HepG2 (cell line): Measurements from ENCODE around the gene OR1B1. TPM values are rescaled to one million over a fixed set of nuclear protein-coding genes. Genes with fewer than 3 reads are reported as not detected.

Source experiments
- ATAC-seq: fragments of 200-7000 bp; cut with Tn5 transposase; 3 replicates; pipeline ENCODE4 v1.9.1; 2020; ENCODE audit warnings: mild to moderate bottlenecking, moderate library complexity
- BruUV-seq: library from RNA; stranded (reverse); fragments of 400-500 nt; replicated peaks from 2 replicates; lab custom pipeline; 2021; lab: Mats Ljungman, UMichigan
- CTCF ChIA-PET: fragments of 300-600 bp; formaldehyde crosslinking; extraction: SDS; loops from one replicate; lab custom pipeline; 2021; ENCODE audit warnings: low total read pairs, inconsistent platforms, low intra/inter-chr PET ratio; lab: Yijun Ruan, JAX
- POLR2A ChIA-PET: fragments of 350-600 bp; sonication (Branson Sonifier 250); formaldehyde crosslinking; loops from one replicate; lab custom pipeline; 2020; ENCODE audit warnings: antibody characterized with exemption, inconsistent platforms; lab: Yijun Ruan, JAX
- DNase-seq: peaks from one replicate; pipeline ENCODE4 v3.0.0-alpha.2; 2015; ENCODE audit warnings: low spot score
- FAIRE-seq: peaks from 3 replicates; lab custom pipeline; 2011; peaks lifted over from hg19 to GRCh38; lab: Jason Lieb, UNC
- H2AFZ ChIP-seq: one replicate; pipeline ENCODE4 v1.6.1; 2011; ENCODE audit warnings: low read length, inconsistent platforms
- H3K27ac ChIP-seq: fragments of 300-600 bp; 3 replicates; pipeline ENCODE4 v1.8.0; 2011; ENCODE audit warnings: mixed run types, mild to moderate bottlenecking, mixed read lengths, low read length, inconsistent platforms; ENCODE audit not compliant: insufficient read depth; ENCODE audit errors: extremely low read length
- H3K27me3 ChIP-seq, 2 experiments: fragments of 200-600 bp in 1 of 2; 2 replicates in 1 of 2; 3 replicates in 1 of 2; pipeline versions ENCODE4 v1.6.0 to v1.8.0; 2011; ENCODE audit warnings: low read length in 2 of 2, mild to moderate bottlenecking in 2 of 2, moderate library complexity in 2 of 2, inconsistent platforms in 1 of 2; ENCODE audit not compliant: insufficient read depth in 2 of 2, control insufficient read depth in 1 of 2
- H3K36me3 ChIP-seq, 2 experiments: fragments of 200-600 bp in 1 of 2; replicated peaks in 1 of 2; 2 replicates in 1 of 2; 3 replicates in 1 of 2; pipeline versions ENCODE4 v1.5.1 to v1.8.0; 2011; ENCODE audit warnings: low read length in 2 of 2, inconsistent platforms in 1 of 2; ENCODE audit not compliant: insufficient read depth in 2 of 2, control insufficient read depth in 1 of 2
- H3K4me1 ChIP-seq: 2 replicates; pipeline ENCODE4 v1.5.1; 2012; ENCODE audit warnings: low read length, inconsistent platforms; ENCODE audit not compliant: insufficient read depth
- H3K4me2 ChIP-seq: 2 replicates; pipeline ENCODE4 v1.6.0; 2011; ENCODE audit warnings: low read depth, low read length, inconsistent platforms
- H3K4me3 ChIP-seq, 3 experiments: fragments of 200-600 bp in 1 of 3; sonication (generic), shearing (Covaris generic) in 1 of 3; replicated peaks in 1 of 3; 2 replicates each; pipeline ENCODE4 v1.5.1; 2011 to 2016; ENCODE audit warnings: low read length in 3 of 3, inconsistent platforms in 2 of 3, low read depth in 2 of 3, mild to moderate bottlenecking in 2 of 3, control low read depth in 1 of 3, mixed read lengths in 1 of 3; ENCODE audit not compliant: insufficient read depth in 1 of 3
- H3K79me2 ChIP-seq: one replicate; pipeline ENCODE4 v1.6.1; 2011; ENCODE audit warnings: low read length, inconsistent platforms; ENCODE audit not compliant: insufficient read depth
- H3K9ac ChIP-seq: 2 replicates; pipeline ENCODE4 v1.6.0; 2011; ENCODE audit warnings: mild to moderate bottlenecking, low read depth, low read length, inconsistent platforms; ENCODE audit not compliant: insufficient read depth
- H3K9me3 ChIP-seq: 2 replicates; pipeline ENCODE4 v1.5.1; 2012; ENCODE audit warnings: mild to moderate bottlenecking, low read length
- H4K20me1 ChIP-seq: 2 replicates; pipeline ENCODE4 v1.6.0; 2011; ENCODE audit warnings: inconsistent platforms, mild to moderate bottlenecking, low read length, moderate library complexity; ENCODE audit not compliant: insufficient read depth
- ARNT2 ChIP-seq: sonication (generic); formaldehyde crosslinking; IDR thresholded peaks from 2 replicates; pipeline ENCODE4 v1.8.0; 2022; ENCODE audit warnings: mild to moderate bottlenecking, low read depth, missing genetic modification reagents, moderate library complexity
- ELF4 ChIP-seq: sonication (generic); formaldehyde crosslinking; IDR thresholded peaks from 2 replicates; pipeline ENCODE4 v1.5.0; 2020; ENCODE audit warnings: missing genetic modification reagents, mild to moderate bottlenecking, moderate library complexity, borderline replicate concordance
- JUND ChIP-seq: sonication (generic); formaldehyde crosslinking; IDR thresholded peaks from 2 replicates; pipeline ENCODE4 v1.8.0; 2022; ENCODE audit warnings: mild to moderate bottlenecking, missing genetic modification reagents
- PCBP1 ChIP-seq: fragments of 200-400 bp; formaldehyde crosslinking; IDR thresholded peaks from 2 replicates; pipeline ENCODE4 v1.6.1; 2017; ENCODE audit warnings: mild to moderate bottlenecking, low read depth, low read length, borderline replicate concordance
- ZNF224 ChIP-seq: sonication (generic); formaldehyde crosslinking; IDR thresholded peaks from 2 replicates; pipeline ENCODE4 v1.5.0; 2020; ENCODE audit warnings: mild to moderate bottlenecking, missing genetic modification reagents
- ZNF230 ChIP-seq: sonication (generic); formaldehyde crosslinking; IDR thresholded peaks from 2 replicates; pipeline ENCODE4 v1.4.0; 2020; ENCODE audit warnings: mild to moderate bottlenecking, missing genetic modification reagents
- ZNF234 ChIP-seq: sonication (generic); formaldehyde crosslinking; conservative IDR thresholded peaks from 2 replicates; pipeline ENCODE4 v1.5.1; 2020; ENCODE audit warnings: mild to moderate bottlenecking, missing genetic modification reagents
- ZNF24 ChIP-seq: fragments of 450-650 bp; IDR thresholded peaks from 2 replicates; pipeline ENCODE4 v1.6.1; 2017; ENCODE audit warnings: antibody characterized with exemption, mild to moderate bottlenecking
- ZNF839 ChIP-seq: sonication (generic); formaldehyde crosslinking; IDR thresholded peaks from 2 replicates; pipeline ENCODE4 v1.4.0; 2020; ENCODE audit warnings: missing genetic modification reagents, mild to moderate bottlenecking, borderline replicate concordance
- WGBS: methylation state at CpG from one replicate; pipeline ENCODE4 v1.1.6; 2017; ENCODE audit warnings: low lambda C conversion rate; 5-methylcytosine and 5-hydroxymethylcytosine counted together
- in situ Hi-C: cut with HindIII; loops from 2 replicates; pipeline ENCODE4 v1.10.0; 2017; ENCODE audit warnings: low pct_unique_long_range_greater_than_20kb; ENCODE audit not compliant: extremely low pct_ligation_motif_present
- intact Hi-C: fragments of 100-400 bp; cut with micrococcal nuclease; formaldehyde crosslinking; loops from one replicate; pipeline ENCODE4 v1.10.0; 2022; ENCODE audit not compliant: unreplicated experiment
- polyA plus RNA-seq, 8 experiments: library from polyadenylated mRNA; depleted of rRNA in 3 of 8; stranded (reverse) in 7 of 8; unstranded in 1 of 8; fragments of >200 nt; fragmentation: Illumina TruSeq in 4 of 8; extraction: Trizol in 4 of 8; gene quantifications; 2 replicates each; pipeline versions ENCODE4 v1.2.1 to v1.2.3, GENCODE V29; 2011 to 2016; ENCODE audit warnings: low read depth in 4 of 8, missing spikeins in 1 of 8, mixed read lengths in 1 of 8; ENCODE audit not compliant: insufficient read depth in 1 of 8
- total RNA-seq, 5 experiments: library from RNA; depleted of rRNA; stranded (reverse); fragments of >200 nt; fragmentation: Illumina TruSeq; extraction: Trizol; gene quantifications; 2 replicates each; pipeline ENCODE4 v1.2.3, GENCODE V29; 2016; ENCODE audit warnings: low read depth in 1 of 5
- TF ChIP-seq, protein P1 (sequence below): sonication (generic); formaldehyde crosslinking; IDR thresholded peaks from 2 replicates; pipeline ENCODE4 v1.5.1; 2020; ENCODE audit warnings: mild to moderate bottlenecking, moderate library complexity, missing genetic modification reagents
- TF ChIP-seq, protein P2 (sequence below): IDR thresholded peaks from 2 replicates; pipeline ENCODE4 v1.6.1; 2016; ENCODE audit warnings: low read depth, borderline replicate concordance

Gene OR1B1
- total and polyA plus RNA-seq, 2 of the 13 experiments (the other 11 are each of a cell fraction or from before 2014, with no cell fraction given), result not detected

DNA sequence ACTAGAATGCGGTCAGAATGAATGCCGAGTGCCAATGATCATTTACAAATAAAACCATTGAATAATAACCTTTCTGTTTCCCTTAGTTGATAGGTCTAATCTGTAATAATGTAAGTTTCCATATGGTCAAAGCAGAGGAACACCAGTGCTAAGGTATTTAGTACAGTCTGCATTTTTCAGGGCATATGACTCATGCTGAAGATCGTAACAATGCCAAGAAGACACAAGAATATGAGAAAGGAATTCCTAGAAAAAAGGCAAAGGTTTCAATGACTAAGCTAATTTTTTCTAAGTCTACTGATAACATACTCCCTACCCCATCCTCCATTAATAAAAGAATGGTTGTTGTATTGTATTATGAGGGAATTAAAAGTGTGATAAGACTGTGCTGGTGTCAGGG, 77.1 kb downstream of the OR1B1 start:
- H2AFZ ChIP-seq, result no peak overlapping the region
- intact Hi-C loops (no loop called here), in situ Hi-C loops (no loop called here)
- no peak overlapping the region for H3K4me2 ChIP-seq
- no peaks in the 10 kb centered on the region for H4K20me1 ChIP-seq
- no peaks in the 10 kb centered on the region for H3K36me3 ChIP-seq
- H3K4me3 ChIP-seq, result no peak overlapping the region
- BruUV-seq, result no TSS peak
- no peak overlapping the region for H3K9ac ChIP-seq
- no peaks in the 10 kb centered on the region for H3K4me1 ChIP-seq
- no peak for FAIRE-seq
- no peaks in the 10 kb centered on the region for H3K79me2 ChIP-seq
- WGBS, result 47% methylated on average over 3 of the region's 3 CpGs
- no peak for TF ChIP-seq JUND (CRISPR knock-in tag)
- no peak for TF ChIP-seq ZNF839
- no peak for TF ChIP-seq ZNF224 (CRISPR knock-in tag)
- TF ChIP-seq ARNT2 (CRISPR knock-in tag), result no peak
- TF ChIP-seq, protein P1, sequence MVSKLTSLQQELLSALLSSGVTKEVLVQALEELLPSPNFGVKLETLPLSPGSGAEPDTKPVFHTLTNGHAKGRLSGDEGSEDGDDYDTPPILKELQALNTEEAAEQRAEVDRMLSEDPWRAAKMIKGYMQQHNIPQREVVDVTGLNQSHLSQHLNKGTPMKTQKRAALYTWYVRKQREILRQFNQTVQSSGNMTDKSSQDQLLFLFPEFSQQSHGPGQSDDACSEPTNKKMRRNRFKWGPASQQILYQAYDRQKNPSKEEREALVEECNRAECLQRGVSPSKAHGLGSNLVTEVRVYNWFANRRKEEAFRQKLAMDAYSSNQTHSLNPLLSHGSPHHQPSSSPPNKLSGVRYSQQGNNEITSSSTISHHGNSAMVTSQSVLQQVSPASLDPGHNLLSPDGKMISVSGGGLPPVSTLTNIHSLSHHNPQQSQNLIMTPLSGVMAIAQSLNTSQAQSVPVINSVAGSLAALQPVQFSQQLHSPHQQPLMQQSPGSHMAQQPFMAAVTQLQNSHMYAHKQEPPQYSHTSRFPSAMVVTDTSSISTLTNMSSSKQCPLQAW (CRISPR knock-in tag), result no peak
- TF ChIP-seq ELF4 (CRISPR knock-in tag), result no peak
- no peak for TF ChIP-seq ZNF24
- no peak for TF ChIP-seq ZNF234 (CRISPR knock-in tag)
- TF ChIP-seq, protein P2, sequence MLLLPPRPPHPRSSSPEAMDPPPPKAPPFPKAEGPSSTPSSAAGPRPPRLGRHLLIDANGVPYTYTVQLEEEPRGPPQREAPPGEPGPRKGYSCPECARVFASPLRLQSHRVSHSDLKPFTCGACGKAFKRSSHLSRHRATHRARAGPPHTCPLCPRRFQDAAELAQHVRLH (CRISPR knock-in tag), result no peak
- no peak for TF ChIP-seq PCBP1
- TF ChIP-seq ZNF230 (CRISPR knock-in tag), result no peak
- no peaks in the 10 kb centered on the region for H3K27me3 ChIP-seq
- no peaks in the 10 kb centered on the region for H3K9me3 ChIP-seq
- POLR2A ChIA-PET, result no interaction called here
- CTCF ChIA-PET, result no interaction called here
- no peak for ATAC-seq
- H3K27ac ChIP-seq, result no peak overlapping the region
- no peak for DNase-seq
